ENCODE results near the gene CTCFL.
"Not testable (repeated sequence)": the region's sequence is repeated elsewhere in the genome, so short reads cannot be mapped to it uniquely, and the experiment has no call there.

The CTCFL gene

DNA sequence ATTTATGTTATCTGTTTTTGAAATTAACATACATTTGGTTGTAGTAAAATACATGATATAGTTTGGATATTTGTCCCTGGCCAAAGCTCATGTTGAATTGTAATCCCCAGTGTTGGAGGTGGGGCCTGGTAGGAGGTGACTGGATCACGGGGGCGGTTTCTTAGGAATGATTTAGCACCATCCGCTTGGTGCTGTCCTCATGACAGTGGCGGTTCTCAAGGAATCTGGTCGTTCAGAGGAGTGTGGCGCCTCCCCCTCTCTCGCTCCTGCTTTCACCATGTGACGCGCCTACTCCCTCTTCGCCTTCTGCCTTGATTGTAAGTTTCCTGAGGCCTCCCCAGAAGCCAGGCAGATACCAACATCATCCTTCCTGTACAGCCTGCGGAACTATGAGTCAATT is 29.0 kb downstream of the CTCFL start:
- no peak overlapping the region for H3K4me3 ChIP-seq (replicated peaks; ENCODE audit: insufficient read depth, low read length)
- peaks cover 7% of the 10 kb centered on the region for H3K27me3 ChIP-seq (ENCODE audit: insufficient read depth, poor library complexity, severe bottlenecking)
- no peak for DNase-seq (ENCODE audit: low read depth in 1 of 2, low spot score in 1 of 2)
- no peak overlapping the region for H3K27ac ChIP-seq (replicated peaks)
- TF ChIP-seq, protein P1, sequence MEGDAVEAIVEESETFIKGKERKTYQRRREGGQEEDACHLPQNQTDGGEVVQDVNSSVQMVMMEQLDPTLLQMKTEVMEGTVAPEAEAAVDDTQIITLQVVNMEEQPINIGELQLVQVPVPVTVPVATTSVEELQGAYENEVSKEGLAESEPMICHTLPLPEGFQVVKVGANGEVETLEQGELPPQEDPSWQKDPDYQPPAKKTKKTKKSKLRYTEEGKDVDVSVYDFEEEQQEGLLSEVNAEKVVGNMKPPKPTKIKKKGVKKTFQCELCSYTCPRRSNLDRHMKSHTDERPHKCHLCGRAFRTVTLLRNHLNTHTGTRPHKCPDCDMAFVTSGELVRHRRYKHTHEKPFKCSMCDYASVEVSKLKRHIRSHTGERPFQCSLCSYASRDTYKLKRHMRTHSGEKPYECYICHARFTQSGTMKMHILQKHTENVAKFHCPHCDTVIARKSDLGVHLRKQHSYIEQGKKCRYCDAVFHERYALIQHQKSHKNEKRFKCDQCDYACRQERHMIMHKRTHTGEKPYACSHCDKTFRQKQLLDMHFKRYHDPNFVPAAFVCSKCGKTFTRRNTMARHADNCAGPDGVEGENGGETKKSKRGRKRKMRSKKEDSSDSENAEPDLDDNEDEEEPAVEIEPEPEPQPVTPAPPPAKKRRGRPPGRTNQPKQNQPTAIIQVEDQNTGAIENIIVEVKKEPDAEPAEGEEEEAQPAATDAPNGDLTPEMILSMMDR (IDR thresholded peaks at IDR 0.05; ENCODE audit: insufficient read depth, low read length), result no peak
- TF ChIP-seq SPI1 (IDR thresholded peaks at IDR 0.05; ENCODE audit: borderline replicate concordance, low read depth) (no peak), POLR2AphosphoS5 (IDR thresholded peaks at IDR 0.05; ENCODE audit: low read depth) (no peak), GABPA (IDR thresholded peaks at IDR 0.05; ENCODE audit: low read depth) (no peak)
- TF ChIP-seq, protein P2, sequence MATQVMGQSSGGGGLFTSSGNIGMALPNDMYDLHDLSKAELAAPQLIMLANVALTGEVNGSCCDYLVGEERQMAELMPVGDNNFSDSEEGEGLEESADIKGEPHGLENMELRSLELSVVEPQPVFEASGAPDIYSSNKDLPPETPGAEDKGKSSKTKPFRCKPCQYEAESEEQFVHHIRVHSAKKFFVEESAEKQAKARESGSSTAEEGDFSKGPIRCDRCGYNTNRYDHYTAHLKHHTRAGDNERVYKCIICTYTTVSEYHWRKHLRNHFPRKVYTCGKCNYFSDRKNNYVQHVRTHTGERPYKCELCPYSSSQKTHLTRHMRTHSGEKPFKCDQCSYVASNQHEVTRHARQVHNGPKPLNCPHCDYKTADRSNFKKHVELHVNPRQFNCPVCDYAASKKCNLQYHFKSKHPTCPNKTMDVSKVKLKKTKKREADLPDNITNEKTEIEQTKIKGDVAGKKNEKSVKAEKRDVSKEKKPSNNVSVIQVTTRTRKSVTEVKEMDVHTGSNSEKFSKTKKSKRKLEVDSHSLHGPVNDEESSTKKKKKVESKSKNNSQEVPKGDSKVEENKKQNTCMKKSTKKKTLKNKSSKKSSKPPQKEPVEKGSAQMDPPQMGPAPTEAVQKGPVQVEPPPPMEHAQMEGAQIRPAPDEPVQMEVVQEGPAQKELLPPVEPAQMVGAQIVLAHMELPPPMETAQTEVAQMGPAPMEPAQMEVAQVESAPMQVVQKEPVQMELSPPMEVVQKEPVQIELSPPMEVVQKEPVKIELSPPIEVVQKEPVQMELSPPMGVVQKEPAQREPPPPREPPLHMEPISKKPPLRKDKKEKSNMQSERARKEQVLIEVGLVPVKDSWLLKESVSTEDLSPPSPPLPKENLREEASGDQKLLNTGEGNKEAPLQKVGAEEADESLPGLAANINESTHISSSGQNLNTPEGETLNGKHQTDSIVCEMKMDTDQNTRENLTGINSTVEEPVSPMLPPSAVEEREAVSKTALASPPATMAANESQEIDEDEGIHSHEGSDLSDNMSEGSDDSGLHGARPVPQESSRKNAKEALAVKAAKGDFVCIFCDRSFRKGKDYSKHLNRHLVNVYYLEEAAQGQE (IDR thresholded peaks at IDR 0.05; ENCODE audit: insufficient replicate concordance, low read depth), result no peak

DNA sequence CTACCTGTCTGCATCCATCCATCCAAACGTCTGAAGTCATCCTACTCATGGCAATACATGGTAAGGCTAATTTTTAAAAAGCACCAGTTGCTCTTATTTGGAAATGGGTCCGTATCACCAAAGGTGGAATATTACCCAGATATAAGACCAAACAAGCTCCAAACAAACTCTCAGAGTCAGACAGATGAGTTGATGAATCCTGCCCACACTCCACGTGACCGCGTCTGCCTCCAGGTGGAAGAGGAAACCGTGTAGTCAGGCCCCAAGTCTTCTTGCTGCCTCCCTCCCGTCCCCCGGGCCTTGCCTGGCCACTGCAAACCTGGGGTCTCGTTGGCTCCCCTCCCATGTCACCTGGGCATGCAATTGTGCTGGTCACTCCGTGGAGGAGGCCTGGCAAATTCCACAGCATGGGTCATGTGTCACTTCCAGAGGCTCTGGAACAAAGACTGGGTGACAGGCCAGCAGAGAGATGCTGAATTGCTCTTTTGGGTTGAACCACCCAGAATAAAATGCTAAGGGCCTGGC is 31.8 kb downstream of the CTCFL start:
- H3K4me3 ChIP-seq (replicated peaks; ENCODE audit: insufficient read depth, low read length), result no peak overlapping the region
- no peak overlapping the region for H3K27ac ChIP-seq (replicated peaks)
- DNase-seq (ENCODE audit: low read depth in 1 of 2, low spot score in 1 of 2), result no peak
- TF ChIP-seq, protein P2 (IDR thresholded peaks at IDR 0.05; ENCODE audit: insufficient replicate concordance, low read depth), result no peak
- no peak for TF ChIP-seq GABPA (IDR thresholded peaks at IDR 0.05; ENCODE audit: low read depth)
- TF ChIP-seq, protein P1 (IDR thresholded peaks at IDR 0.05; ENCODE audit: insufficient read depth, low read length), result no peak
- no peak for TF ChIP-seq SPI1 (IDR thresholded peaks at IDR 0.05; ENCODE audit: borderline replicate concordance, low read depth)
- no peak for TF ChIP-seq POLR2AphosphoS5 (IDR thresholded peaks at IDR 0.05; ENCODE audit: low read depth)
- no peaks in the 10 kb centered on the region for H3K27me3 ChIP-seq (ENCODE audit: insufficient read depth, poor library complexity, severe bottlenecking)

DNA sequence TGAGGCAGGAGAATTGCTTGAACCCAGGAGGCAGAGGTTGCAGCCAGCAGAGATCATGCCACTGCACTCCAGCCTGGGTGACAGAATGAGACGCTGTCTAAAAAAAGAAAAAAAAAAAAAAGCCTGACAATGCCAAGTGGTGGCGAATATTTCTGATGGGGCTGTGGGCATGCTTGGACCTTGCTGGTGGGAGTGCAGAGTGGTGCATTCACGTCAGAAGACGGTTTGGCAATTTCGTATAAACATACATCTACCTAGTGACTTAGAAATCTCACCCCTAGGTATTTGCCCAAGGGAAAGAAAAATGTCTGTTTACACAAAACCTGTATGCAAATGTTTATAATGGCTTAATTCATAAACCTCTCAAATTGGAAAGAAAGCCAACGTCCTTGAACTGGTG is 33.6 kb downstream of the CTCFL start:
- DNase-seq (ENCODE audit: low read depth in 1 of 2, low spot score in 1 of 2), result no peak
- Histone ChIP-seq H3K27ac (replicated peaks) (no peak overlapping the region), H3K4me3 (replicated peaks; ENCODE audit: insufficient read depth, low read length) (no peak overlapping the region), H3K27me3 (ENCODE audit: insufficient read depth, poor library complexity, severe bottlenecking) (no peaks in the 10 kb centered on the region)
- TF ChIP-seq, protein P1 (IDR thresholded peaks at IDR 0.05; ENCODE audit: insufficient read depth, low read length), result no peak
- no peak for TF ChIP-seq SPI1 (IDR thresholded peaks at IDR 0.05; ENCODE audit: borderline replicate concordance, low read depth)
- no peak for TF ChIP-seq GABPA (IDR thresholded peaks at IDR 0.05; ENCODE audit: low read depth)

DNA sequence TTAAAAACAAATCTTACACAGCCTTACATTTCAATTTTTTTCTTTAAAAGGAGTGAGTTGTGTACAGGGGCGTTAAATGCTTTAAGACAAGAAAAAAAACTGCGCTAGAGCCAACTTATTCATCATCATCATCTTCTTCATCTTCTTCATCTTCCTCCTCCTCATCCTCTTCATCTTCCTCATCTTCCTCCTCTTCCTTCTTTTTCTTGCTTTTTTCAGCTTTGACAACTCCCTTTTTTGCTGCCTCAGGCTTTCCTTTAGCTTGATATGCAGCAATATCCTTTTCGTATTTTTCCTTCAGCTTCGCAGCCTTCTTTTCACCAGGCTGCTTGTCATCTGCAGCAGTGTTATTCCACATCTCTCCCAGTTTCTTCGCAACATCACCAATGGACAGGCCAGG is 36.7 kb downstream of the CTCFL start:
- H3K4me3 ChIP-seq (replicated peaks; ENCODE audit: insufficient read depth, low read length); H3K27ac ChIP-seq (replicated peaks); H3K27me3 ChIP-seq (ENCODE audit: insufficient read depth, poor library complexity, severe bottlenecking); DNase-seq (ENCODE audit: low read depth in 1 of 2, low spot score in 1 of 2): not testable (repeated sequence)

Data from HL-60 (cell line).